UCSD-AML1 (cell line): Measurements from ENCODE around the gene LLGL2.
A peak's percentile ranks its signal among the peaks of the same experiment; 100 is the strongest.

Experiments used
- DNase-seq: peaks from one replicate; lab custom pipeline; 2025; ENCODE audit not compliant: unreplicated experiment; lab: John Stamatoyannopoulos, UW

Gene LLGL2

DNA sequence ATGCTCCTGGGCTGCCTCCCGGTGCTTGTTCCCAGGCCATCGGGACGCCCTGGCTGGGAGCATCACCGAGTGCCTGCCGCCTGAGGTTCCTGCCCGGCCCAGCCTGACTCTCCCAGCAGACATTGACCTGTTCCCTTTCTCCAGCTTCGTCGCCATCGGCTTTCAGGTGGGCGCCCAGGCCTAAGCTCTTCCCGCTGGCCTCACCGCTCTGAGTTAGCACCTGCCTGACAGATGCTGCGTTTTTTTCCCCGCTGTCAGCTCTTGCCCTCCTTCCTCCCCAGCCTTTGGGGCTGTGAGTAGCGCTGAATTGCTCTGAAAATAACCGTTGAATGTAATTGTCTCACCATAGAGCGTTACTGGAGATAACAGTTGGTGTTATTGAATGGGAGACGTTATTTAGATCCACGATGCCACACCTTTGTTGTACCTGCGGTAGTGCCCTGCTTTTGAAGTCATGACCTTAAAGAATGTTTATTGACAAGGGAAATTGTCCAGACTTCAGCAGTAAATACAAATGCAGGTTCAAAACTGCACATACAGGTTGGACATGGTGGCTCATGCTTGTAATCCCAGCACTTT is 86.4 kb downstream of the LLGL2 start:
- DNase-seq = no peak

DNA sequence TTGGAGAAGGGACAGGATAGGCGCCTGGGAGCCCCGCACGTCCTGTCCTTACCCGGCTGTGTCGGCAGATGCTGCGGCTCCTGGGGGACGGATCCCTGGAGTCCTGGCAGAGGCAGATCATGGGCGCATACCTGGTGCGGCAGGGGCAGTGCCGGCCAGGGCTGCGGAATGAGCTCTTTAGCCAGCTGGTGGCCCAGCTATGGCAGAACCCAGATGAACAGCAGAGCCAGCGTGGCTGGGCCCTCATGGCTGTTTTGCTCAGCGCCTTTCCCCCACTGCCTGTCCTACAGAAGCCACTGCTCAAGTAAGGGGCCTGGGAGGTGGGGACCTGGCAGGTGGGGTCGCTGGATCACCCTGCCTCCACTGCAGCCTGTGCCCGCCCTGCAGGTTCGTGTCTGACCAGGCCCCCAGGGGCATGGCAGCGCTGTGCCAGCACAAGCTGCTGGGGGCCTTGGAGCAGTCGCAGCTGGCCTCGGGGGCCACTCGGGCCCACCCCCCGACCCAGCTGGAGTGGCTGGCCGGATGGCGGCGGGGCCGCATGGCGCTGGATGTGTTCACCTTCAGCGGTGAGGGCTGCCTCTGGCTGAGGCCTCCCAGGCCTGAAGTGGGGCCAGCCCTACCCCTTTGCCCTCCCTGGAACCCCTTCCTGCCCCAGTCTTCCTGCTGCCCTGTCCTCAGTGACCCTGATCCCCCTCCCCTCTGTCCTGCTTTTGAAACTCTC is 87.6 kb downstream of the LLGL2 start:
- DNase-seq = no peak

DNA sequence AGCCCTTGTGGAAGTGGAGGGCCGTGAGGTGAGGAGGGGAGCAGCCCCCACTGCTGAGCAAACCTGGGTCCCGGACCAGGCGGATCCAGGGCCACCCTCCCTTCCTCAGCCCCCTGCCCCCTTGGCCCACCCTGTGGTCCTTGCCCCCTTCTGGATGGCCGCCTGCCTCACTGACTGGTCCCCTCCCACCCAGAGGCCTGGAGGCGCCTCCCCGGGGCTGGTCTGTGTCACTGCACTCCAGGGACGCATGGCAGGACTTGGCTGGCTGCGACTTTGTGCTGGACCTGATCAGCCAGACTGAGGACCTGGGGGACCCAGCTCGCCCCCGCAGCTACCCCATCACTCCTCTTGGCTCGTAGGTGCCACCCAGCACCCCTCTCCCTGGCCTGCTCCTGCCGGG is 88.5 kb downstream of the LLGL2 start:
- DNase-seq = no peak

DNA sequence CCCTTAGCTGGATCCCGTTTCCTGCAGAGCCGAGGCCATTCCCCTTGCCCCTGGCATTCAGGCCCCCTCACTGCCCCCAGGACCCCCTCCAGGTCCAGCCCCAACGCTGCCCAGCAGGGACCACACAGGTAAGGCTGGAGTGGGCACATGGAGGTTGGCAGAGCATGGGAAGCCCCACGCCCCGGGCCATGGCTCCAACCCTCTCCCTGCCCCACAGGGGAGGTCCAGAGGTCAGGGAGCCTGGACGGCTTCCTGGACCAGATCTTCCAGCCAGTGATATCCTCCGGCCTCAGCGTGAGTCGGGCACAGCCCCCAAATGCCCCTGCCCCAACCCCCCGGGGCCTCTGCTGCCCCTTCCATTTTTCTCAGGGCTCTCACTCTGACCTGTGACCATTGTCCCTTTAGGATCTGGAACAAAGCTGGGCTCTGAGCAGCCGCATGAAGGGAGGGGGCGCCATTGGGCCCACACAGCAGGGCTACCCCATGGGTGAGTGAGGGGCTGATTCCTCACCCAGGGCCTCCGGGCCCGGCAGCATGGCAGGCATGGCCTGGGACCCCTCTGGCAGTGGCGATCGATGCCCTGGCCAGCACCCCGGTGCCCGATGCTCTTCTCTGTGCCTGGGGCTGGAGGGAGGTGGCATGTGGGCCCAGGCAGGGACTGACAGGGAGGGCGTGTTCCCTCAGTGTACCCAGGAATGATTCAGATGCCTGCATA is 89.2 kb downstream of the LLGL2 start:
- DNase-seq = no peak

DNA sequence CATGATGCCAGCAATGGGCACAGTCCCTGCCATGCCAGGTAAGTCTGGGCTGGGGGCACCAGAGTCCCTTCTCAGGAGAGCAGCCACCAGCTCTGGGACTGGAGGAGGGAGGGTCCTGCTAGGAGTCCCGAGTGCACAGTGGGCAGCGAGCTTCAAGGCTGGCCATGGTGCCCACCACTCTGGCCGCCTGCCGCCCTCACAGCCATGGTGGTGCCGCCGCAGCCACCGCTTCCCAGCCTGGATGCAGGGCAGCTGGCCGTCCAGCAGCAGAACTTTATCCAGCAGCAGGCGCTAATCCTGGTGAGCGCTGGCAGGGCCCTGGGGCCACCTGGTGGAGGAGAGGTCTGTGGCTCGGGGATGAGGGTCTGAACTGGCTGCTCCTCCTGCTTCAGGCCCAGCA is 89.8 kb downstream of the LLGL2 start:
- no peak for DNase-seq

DNA sequence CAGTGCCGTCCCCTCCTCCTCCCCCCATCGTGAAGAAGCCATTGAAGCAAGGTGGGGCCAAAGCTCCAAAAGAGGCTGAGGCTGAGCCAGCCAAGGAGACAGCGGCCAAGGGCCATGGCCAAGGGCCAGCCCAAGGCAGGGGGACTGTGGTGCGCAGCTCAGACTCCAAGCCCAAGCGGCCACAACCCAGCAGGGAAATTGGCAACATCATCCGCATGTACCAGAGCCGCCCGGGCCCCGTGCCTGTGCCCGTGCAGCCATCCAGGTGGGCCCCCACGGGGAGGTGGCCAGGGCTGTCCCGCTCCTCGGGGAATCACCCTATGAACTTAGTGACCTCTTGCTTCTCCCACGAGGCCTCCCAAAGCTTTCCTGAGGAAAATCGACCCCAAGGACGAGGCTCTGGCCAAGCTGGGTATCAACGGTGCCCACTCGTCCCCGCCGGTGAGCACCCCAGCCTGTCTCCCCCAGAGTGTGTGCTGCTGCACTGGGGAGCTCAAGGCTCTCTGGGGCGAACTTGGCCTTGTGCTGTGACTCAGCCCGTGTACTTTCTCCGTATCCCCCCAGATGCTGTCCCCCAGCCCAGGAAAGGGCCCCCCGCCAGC is 91.1 kb downstream of the LLGL2 start:
- no peak for DNase-seq

DNA sequence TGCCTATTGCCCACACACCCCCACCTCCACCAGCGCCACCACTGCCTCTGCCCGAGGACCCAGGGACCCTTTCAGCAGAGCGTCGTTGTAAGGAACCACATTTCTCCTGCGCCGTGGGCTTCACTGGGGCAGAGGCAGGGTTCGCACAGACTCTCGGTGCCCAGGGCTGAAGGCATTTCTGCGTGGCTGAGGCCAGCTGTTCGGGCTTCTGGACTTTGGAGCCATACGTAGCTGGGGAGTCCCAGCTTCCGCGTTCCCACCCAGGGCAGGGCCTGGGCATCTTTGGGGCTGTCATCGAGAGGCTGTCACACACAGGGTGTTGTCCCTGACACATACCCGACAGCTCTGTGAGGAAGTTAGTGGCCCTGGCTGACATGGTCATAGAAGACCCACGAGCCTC is 91.7 kb downstream of the LLGL2 start:
- no peak for DNase-seq

DNA sequence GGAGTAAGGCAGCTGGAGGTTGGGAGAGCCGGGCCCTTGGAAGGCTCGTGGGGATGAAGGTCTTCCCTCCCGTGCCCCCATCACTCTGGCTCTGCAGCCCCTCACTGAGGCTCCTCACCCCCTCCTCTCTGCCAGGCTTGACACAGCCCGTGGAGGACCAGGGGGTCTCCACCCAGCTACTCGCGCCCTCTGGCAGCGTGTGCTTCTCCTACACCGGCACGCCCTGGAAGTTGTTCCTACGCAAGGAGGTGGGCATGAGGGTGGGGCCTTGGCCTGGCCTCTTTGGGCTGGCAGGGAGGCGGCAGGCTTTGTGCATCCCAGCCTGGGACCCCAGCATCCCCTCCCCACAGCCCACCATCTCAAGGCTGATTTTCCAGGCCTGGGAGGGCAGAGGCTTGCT is 92.2 kb downstream of the LLGL2 start:
- no peak for DNase-seq

DNA sequence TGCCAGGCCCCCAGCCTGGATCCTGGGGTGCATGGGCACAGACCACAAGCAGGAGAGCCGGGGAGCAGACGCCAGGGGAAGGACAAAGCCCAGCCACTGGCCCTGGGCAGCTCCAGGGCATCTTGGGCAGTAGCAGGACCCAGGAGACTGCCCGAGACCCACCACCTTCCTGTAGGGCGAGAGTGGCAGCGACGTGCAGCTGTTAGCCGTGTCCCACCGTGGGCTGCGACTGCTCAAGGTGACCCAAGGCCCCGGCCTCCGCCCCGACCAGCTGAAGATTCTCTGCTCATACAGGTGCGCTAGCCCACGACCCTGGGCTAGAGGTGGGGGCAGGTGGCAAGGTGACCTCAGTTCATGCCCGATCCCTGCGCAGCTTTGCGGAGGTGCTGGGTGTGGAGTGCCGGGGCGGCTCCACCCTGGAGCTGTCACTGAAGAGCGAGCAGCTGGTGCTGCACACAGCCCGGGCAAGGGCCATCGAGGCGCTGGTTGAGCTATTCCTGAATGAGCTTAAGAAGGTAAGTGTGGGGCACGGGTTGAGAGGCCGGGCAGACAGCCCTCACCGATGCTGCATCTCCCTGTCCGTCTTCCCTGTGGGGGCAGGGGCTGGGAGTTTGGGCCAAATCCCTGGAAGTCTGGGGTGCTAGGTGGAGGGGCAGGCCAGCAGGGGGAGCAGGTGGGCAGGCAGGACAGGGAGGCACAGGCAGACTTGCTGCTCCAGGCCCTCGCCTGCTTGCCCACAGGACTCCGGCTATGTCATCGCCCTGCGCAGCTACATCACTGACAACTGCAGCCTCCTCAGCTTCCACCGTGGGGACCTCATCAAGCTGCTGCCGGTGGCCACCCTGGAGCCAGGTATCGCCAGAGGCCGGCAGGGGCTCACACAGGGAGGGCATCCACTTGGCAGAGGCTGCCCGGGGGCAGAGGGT is 94.3 kb downstream of the LLGL2 start:
- DNase-seq = peak; percentile 29

DNA sequence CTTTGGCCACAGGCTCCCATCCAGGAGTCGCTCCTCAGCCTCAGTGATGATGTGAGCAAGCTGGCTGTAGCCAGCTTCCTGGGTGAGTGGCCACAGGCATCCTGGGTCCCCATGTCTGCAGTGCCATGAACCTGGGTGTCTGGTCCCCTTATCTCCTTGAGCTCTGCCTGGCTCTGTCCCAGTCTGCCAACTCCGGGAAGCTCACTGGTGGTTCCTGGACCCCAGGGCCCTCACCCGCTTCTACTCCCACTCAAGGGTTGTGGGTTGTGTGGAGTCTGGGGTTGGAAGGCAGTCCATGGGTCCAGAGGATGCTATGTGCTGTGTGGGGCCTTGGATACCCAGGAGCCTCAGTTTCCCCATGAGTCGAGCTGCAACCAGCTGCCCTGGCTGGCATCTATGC is 96.0 kb downstream of the LLGL2 start:
- no peak for DNase-seq

DNA sequence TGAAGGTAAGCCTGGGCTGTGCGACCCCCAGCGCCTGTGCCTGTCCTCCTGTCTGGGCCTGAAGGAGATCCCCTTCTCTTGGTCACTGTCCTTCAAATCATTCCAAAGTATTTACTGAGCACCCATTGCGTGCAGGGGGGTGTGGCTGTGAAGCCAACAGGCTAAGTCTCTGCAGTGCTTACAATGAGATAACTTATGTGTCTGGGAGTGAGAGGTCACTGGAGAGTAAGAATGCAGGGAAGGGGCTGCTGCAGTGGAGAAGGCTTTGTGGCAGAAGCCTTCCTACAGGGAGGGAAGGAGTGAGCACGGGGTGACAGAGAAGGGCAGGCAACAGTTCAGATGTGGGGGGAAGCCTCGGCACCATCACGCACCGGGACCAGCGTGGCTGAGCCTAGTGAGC is 96.6 kb downstream of the LLGL2 start:
- no peak for DNase-seq

DNA sequence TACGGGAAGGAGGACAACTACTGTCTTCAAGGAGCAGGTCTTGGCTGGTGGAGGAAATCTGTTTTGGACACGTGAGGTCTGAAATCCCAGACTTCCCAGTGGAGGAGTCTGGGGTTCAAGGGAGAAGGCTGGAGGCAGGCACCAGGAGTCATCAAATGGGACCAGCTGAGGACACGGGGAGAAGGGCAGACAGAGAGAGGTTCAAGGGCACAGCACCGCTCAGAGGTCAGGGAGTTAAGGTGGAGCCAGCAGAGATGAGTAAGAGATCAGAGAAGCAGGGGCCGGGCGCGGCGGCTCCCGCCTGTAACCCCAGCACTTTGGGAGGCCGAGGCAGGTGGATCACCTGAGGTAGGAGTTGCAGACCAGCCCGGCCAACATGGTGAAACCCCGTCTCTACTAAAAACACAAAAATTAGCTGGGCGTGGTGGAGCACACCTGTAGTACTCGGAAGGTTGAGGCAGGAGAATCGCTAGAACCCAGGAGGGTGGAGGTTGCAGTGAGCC is 97.3 kb downstream of the LLGL2 start:
- DNase-seq = no peak

DNA sequence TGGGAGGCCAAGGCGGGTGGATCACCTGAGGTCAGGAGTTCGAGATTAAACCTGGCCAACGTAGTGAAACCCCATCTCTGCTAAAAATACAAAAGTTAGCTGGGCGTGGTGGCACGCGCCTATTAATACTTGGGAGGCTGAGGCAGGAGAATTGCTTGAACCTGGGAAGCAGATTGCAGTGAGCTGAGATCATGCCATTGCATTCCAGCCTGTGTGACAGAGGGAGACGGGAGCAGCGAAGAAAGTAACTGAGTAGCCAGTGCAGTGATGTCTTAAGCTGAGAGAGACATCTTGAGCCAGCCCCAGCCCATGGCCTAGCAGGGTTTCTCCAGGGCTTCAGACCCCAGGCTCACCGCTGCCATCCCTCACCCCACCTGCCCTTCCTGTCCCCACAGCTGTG is 97.9 kb downstream of the LLGL2 start:
- no peak for DNase-seq

DNA sequence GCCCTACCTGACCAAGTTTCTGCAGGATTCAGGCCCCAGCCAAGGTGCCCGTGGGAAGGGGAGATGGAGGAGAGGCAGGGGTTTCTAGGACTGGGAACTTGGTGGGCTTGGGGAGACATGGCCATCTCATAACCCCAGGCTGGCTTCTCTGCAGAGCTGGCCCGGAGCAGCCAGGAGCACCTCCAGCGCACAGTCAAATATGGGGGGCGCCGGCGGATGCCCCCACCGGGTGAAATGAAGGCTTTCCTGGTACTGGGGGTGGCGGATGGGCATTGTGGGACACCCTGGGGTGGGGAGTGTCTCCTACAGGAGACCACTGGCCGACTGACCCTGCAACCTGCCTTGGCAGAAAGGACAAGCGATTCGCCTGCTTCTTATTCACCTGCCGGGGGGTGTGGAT is 98.5 kb downstream of the LLGL2 start:
- no peak for DNase-seq
